HuH-7.5 (cell line): ENCODE results near the gene FAM219A.
A peak's percentile ranks its signal among the peaks of the same experiment; 100 is the strongest.
"Not testable (repeated sequence)": the region's sequence is repeated elsewhere in the genome, so short reads cannot be mapped to it uniquely, and the experiment has no call there.

Experiments
- DNase-seq: peaks from one replicate; pipeline ENCODE4 v3.0.0; 2011; ENCODE audit warnings: low spot score

The FAM219A gene

DNA sequence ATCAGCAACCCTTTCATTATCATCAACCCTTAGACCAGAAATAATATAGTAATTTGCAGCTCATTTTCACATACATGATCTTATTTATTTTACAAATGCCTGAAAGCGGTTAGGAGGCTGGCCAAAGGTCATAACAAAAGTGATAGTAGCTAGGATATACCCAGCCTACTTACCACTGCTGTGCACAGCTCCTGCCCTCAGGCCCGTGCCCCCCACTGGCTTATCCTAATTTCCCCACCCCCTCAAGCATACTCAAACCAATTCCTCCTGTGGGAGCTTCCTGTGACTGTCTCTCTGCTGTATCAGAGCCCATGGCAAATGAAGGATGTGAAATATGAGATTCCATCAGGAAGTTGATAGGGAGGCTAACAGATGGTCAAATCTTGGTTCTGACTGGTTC, 14.8 kb downstream of the FAM219A start:
- DNase-seq: no peak

DNA sequence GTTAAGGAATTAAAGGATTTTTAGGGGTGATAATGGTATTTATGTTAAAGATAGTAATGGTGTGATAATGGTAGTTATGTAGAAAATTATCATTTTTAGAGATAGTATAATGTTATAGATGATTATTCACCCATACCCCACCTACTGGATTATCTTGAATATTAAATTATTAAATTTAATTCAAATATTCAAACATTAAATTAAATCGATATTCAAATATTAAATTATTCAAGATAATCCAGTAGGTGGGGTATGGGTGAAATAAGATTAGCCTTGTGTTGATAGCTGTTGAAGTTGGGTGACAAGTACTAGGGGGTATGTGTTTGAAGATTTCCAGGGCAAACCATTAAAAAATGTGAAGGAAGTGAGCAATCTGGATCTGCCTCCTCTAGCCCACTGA, 15.6 kb downstream of the FAM219A start:
- no peak for DNase-seq

DNA sequence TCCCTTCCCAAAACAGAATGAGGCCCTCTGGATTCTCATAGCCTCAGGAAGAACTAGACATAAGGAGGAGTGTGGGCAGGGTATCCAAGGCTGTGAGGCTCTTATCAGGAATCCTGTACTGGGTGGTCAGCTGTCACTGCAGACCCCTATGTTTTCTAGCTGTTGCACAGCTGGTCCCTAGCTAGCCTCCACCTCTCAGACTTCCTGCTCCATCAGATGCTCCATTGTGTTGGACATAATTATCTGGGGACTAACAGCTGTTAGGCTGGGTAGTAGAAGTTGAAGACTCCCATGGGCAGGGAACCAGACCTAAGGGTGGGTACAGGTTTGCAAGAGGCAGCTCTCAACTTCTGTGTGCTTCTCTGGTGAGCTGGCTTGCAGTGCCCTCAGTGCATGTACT, 18.4 kb downstream of the FAM219A start:
- no peak for DNase-seq

DNA sequence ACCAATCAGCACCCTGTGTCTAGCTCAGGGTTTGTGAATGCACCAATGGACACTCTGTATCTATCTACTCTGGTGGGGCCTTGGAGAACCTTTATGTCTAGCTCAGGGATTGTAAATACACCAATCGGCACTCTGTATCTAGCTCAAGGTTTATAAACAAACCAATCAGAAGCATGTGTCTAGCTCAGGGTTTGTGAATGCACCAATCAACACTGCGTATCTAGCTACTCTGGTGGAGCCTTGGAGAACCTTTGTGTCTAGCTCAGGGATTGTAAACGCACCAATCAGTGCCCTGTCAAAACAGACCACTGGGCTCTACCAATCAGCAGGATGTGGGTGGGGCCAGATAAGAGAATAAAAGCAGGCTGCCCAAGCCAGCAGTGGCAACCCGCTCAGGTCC, 19.9 kb downstream of the FAM219A start:
- not testable (repeated sequence) for DNase-seq

DNA sequence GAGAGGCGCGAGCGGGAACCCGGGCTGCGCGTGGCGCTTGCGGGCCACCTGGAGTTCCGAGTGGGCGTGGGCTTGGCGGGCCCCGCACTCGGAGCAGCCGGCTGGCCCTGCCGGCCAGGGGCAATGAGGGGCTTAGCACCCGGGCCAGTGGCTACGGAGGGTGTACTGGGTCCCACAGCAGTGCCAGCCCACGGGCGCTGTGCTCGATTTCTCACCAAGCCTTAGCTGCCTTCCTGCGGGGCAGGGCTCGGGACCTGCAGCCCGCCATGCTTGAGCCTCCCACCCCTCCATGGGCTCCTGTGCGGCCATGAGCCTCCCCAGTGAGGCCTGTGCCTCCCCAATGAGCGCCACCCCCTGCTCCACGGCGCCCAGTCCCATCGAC, 20.5 kb downstream of the FAM219A start:
- not testable (repeated sequence) for DNase-seq

DNA sequence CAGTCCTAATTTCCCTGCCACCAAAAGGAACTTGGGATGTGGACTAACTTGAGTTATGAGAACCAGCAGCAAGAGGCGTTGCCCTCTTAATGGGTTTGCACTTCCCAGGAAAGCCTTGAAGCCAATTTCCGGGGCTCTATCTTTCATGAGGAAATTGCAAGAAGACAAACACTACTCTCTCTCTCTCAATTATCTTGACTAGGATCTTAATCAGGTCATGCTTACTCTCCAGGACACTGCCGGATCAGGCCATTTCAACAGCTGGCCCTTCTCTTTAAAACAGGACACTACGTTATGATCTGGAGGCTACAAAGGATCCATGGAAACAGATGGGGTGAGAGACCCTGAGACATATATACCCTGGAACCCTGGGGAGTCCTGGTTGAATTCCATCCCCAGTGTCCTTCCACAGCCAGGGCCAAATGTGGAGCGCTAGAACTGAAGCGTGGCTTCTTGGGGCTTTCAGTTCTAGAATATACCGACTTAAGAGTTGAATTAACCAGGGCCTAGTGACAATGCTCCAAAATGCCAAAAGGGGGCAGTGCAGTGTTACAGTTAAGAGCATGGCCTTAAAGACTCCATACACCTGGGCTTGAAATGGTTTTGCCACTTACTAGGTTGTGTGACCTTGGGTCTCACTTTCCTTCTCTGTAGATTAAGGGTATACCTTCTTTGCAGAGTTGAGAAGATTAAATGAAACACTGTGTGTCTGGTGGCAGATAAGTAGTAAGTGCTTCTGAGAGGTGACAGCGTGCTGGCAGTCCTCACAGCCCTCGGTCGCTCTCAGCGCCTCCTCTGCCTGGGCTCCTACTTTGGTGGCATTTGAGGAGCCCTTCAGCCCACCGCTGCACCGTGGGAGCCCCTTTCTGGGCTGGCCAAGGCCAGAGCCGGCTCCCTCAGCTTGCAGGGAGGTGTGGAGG, 21.1 kb downstream of the FAM219A start:
- peak; percentile 44 for DNase-seq

DNA sequence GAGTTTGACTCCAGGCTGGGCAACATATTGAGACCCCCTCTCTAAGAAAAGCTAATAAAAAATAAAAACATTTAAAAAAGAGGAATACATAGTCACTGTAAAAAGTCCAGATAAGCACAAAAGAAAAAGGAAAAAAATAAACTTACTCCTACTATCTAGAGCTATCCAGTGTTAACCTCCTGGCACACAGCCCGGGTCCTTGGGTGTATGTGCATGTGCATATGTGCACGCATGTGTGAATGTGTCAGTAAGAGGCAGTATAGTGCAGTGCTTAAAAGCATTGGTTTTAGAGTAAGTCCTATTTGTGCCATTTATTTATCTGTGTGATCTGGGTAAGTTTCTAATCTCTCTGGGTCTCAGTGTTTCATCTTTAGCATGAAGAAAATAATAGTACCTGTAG, 26.7 kb downstream of the FAM219A start:
- DNase-seq: no peak

DNA sequence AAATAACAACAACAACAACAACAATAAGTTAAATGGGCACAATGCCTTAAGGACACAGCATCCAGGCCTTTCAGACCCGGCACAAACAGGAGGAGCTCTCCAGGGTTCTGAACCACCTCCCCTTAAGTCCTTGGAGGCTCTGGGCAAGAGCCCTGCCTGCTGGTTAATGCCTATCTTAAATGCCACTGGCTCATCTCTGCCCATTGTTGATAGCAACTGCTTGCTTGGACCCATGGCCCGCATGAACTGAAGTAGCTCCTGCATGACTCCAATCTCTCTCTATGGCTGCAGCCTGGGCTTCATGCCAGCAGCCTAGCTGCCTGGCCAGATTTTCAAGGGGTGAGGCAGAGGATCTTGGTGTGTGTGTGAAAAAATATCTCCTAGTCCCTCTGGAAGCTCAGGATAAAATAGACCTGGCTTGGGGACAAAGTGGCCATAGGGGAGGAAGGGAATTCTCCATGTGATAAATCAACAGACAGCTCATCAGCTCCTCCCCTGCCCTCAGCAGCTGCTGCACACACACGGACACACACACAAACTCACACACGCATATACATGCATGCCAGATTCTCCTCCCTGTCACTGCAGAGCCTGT, 27.4 kb downstream of the FAM219A start:
- DNase-seq: no peak

DNA sequence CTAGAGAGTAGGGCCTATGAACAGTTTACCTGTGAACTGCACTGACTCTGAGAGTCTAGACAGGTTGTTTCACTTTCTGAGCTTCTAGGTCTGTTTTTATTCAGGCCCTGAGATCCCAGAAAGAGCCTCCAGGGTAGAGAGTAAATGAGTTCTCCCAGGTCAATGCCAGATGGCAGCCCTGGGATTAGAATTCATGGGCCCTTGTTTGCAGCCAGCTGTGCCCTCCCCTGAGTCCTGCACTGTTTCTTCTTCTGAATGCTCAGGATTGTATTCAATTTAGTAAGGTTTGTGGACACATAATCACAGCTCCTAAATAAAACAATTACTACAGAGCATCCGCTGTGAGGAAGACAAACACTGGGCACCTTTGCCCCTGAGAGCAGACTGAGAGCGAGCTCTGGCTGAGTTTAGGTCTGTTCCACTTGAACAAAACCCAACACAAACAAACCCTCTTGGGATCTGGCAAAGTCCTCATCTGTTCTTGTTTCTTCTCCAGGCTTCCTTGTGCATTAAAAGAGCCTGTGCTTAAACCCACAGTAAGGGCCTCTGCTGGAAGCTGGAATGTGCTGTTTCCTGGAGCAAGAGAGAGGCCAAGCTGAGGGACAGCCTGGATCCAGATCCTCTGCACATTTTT, 29.9 kb downstream of the FAM219A start:
- DNase-seq: no peak

DNA sequence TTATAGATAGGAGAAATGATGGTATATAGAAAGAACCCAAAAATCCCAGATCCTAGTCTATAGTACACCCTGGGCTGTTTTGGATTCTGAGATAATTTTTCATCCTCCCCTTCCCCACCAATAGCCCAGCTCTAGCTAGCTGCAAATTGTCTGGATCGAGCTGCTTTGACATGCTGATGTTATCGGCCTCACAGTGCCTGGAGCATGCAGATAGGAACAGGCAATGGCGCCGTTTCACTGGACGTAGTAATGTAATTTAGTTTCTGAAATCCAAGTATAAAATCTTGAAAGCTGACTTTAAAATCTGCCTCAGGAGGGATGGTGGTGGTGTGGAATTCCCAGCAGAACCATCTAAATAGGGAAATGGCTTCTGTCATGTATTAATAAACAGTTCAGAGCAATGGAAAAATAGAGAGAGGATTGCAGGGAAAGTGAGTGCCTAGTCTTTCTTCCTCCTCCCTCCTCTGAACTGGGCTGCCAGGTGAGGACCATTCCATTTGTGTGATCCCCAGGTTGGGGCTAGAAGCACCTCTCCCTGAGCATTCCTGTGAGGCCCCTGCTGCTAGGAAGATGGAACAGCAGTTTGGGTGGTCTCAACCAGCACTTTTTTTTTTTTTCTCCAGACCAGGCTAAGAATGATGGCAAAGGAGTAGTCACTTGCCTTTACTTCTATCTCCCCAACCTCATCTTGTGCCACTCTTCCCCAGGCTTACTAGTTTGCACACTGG, 31.9 kb downstream of the FAM219A start:
- DNase-seq: no peak

DNA sequence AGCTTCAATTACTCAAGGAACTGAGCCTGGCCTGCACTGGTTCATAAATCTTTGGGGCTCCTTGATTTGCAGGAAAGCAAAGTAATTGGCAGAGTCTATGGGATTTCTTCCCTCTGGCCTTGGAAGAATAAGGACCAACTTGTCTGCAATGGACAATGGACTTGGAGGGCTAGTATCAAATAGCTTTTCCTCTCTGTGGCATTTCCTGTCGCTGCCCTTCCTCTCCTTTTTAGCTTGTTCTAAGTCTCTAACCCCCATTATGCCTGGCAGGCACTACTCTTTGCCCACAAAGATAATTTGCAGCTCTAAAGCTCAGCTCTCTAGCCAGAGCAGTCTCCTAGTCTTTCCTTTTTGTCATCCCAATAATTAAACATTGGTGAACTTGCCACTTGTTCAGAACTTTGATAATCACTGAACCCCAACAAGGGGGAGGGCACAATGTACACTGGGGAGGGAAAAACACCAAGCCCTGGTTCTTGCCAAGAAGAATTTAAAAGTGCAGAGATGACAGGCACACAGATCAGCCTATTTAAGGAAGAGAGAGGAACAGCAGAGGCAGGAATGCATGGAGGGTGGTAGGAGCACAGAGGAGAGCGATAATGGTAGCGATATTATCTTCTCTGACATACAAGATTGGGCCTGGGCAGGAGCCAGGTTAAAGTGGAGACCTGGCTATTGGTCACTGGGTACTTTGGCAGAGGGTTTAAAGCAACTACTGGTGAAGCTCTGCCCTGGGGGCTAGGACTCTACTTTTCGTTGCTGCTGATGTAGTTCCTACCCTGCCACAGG, 38.5 kb downstream of the FAM219A start:
- no peak for DNase-seq

DNA sequence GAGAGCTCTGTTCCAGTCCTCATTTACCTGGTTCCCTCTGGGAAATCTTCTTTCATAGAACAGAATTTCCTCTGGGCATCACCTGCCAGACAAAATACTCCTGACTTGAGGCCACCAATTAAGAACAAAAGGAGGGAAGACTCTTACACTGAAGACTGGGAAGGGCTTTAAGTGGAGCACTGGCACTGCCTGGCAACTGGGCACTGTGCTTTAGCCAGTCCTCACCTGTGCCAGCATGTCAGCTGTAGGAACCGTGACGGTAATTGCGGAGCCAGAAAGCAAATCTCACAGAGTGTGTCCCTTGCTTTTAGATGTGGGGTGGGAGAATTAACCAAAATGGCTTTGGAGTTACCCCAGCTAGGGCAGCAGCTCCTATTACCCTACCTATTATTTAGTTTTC, 40.6 kb downstream of the FAM219A start:
- no peak for DNase-seq

DNA sequence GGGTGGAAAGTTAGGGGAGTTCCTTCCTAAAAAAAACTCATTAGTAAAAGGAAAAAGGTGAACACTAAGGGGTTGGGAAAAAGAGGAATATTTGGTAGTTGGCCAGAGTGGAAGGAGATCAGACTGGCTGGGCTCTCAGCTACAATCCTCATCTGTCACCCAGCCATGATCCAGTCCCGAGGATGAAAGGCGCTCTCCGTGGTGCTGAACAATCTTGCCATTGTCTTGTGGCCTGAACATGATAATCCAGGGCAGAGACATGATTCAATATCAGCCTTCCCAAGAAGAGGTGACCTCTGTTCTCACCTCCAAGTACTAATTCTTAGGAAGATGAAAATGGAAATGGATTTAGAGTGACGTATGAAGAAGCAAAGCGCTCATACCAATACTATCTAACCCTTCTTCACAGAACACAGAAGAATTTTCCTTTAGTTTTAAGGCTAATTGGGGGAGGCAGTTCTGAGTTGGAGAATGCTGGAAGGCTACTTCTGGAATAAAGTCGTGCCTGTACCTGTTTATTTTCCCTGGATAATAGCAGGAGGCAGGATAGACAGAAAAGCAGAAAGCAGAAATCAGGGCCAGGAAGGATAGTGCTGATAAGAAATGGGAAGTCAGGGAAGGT, 45.0 kb downstream of the FAM219A start:
- DNase-seq: peak; percentile 19

DNA sequence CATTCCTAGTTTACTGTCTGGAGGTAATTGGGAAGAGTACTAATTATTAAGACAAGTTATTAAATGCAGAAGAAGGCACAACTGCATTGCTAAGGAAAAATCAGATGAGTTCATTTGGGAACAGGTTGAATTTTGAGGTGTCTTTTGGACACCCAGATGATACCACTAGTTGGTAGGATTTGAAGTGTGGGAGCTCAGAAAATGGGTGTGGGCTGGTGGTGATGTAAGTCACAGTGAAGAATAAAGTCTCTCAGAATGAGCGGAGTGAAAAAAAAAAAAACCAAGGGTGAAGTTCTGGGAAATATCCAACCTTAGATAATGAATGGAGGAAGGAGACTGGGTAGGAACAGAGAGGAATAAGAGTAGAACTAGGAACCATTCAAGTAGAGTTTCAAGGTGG, 46.0 kb downstream of the FAM219A start:
- DNase-seq: no peak

DNA sequence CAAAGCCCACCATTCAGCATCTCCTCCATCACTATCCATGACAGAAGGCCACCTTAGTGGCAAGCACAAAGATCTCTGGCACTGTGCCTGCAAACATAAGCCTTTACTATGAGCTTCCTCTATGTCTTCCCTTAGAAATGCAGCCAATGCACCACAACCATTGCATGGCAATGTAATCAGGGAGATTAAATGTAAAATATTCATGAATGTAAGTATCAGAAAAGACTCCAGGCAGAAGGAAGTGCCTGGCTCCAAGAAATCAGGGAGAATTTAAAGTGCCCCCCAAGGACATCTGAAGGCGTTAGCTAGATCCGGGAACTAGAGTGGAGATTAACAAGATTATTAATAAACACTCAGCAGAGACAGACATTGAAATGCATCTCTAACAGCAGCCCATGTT, 49.2 kb downstream of the FAM219A start:
- DNase-seq: no peak

DNA sequence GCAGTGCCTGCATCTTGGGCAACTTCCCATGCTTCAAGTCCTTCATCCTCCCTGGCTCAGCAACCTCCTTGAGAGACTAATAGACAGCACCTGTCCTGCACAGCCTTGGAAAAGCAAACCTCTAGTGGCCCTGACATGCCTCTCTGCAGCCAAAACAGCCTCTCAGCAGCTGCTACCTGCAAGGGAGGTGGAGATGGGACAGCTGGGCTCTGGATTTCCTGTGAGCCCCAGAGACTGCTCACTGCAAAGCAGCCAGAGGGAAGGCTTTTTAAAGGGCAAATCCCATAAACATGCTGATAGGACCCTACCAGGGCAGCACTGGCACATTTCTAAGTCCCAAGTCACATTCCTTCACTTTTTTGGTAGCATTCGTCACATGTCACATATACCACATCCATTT, 50.2 kb downstream of the FAM219A start:
- DNase-seq: no peak

DNA sequence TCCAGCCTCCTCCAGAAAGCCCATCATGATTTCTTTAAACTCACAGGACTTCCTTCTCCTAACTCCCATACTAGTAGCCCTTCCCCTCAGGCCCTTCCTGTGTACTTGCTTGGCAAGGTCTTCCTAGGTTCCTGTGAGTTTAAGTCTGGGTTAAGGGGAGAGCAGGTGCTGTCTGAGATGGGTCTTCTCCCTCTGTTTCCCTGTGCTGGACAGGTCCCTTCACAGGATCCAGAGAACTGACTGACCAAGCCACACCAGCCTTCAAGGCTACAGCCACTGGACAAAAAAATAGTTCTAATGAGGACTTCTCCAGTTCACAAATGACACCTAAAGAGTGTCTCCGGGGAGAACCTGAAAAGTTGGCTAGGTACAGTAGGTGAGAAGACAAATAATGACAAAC, 52.2 kb downstream of the FAM219A start:
- DNase-seq: no peak

DNA sequence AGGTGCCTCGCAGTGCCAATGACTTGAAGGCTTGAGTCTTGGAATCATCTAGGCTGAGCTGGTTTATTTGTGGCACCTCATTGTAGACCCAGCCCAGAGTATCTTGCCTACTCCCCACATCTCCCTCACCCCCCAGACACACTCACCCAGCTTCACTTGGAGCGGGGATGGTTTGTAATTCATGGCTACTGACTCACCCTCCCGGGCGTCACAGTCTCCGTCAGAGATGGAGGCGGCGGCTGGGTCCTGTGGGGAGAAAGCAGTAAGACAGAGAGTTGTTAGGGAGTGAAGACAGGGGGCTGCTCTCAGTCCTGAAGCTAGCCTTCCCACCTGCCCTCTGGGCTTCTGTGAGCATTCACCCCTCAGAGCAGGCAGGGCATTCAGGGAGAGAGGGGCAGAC, 52.7 kb downstream of the FAM219A start:
- DNase-seq: no peak

DNA sequence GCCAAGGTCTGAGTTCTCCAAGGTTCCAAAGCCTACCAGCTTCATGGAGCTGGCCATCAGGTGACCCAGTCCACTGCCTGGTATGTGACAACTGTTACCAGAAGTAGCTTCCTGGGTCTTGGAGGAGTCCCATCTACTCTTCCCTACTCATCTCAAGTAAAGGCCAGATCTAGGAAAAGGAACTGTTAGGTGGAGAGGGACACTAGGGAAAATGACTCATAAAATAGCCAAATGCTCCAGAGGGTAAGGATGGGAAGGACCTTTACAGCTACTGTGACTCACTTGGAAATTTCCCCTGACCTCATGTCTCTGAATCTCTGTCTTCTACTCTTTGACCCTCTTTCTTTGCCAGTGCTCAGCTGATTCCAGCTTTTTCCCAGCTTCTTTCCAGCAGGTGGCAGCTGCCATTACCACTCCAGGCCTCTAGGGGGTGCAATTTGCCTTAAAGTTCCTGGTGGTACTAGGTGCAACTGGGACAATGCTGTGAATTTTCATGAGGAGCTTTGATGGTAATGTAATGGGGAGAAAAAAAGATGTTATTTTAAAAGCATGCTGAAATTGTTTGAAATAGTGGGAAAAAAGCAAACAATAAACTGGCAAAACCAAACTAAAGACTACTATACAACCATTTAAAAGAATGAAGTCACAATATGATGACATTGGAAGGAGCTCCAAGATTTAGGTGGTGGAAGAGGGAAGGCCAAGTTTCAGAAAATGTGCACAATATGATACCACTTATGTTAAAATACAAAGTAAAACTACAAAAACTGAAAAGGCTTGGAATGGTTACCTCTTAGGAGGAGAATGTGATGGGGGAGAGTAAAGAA, 54.6 kb downstream of the FAM219A start:
- peak; percentile 56 for DNase-seq
